Right lobe of liver (tissue), 6 donors: ENCODE results near the gene RNF212. TPM values are rescaled to one million over a fixed set of nuclear protein-coding genes. Genes with fewer than 3 reads are reported as not detected.

Source experiments
- ATAC-seq, 4 donors: fragments of 200-7000 bp; cut with Tn5 transposase; one replicate each; pipeline ENCODE4 v1.9.1; 2020; ENCODE audit warnings: mild to moderate bottlenecking in 4 of 4, moderate library complexity in 4 of 4
- DNase-seq, 3 donors: peaks; one replicate each; pipeline ENCODE4 v3.0.0-alpha.2; 2020
- H3K27ac ChIP-seq, 3 donors: fragments of 200-600 bp; one replicate each; pipeline ENCODE4 v1.8.0; 2022
- H3K27me3 ChIP-seq, 2 donors: fragments of 200-600 bp; one replicate each; pipeline ENCODE4 v1.8.0; 2022
- H3K36me3 ChIP-seq, 4 donors: fragments of 200-600 bp; sonication (generic) in 1 of 4; one replicate each; pipeline versions ENCODE4 v1.5.1 to v1.8.0; 2017 to 2022; ENCODE audit warnings: control low read depth in 1 of 4
- H3K4me1 ChIP-seq, 4 donors: fragments of 200-600 bp; sonication (generic) in 1 of 4; one replicate each; pipeline versions ENCODE4 v1.5.1 to v1.8.0; 2017 to 2022; ENCODE audit warnings: control low read depth in 1 of 4
- H3K4me3 ChIP-seq, 3 donors: fragments of 200-600 bp; one replicate each; pipeline ENCODE4 v1.8.0; 2022
- H3K9me3 ChIP-seq, 4 donors: fragments of 200-600 bp; sonication (generic) in 1 of 4; one replicate each; pipeline versions ENCODE4 v1.5.1 to v1.8.0; 2017 to 2022; ENCODE audit warnings: control low read depth in 1 of 4
- POLR2A ChIP-seq: fragments of 450-650 bp; IDR thresholded peaks from one replicate; pipeline ENCODE4 v1.6.1; 2017; ENCODE audit warnings: antibody characterized with exemption, mild to moderate bottlenecking
- WGBS: methylation state at CpG from one replicate; pipeline ENCODE4 v1.1.6; 2018; ENCODE audit warnings: low coverage, low lambda C conversion rate; ENCODE audit not compliant: insufficient coverage; ENCODE audit errors: missing lambda C conversion rate; 5-methylcytosine and 5-hydroxymethylcytosine counted together
- intact Hi-C, 2 donors: fragments of 100-400 bp; cut with DNase I; formaldehyde crosslinking; loops; one replicate each; pipeline versions ENCODE4 v1.11.2 to v1.14.1; 2022
- total RNA-seq, 6 experiments: library from RNA; depleted of rRNA in 2 of 6; stranded (reverse); fragments of >200 nt in 2 of 6; fragmentation: NEBNext Ultra II Directional in 3 of 6; extraction: Animal tissue kit (Norgen Biotek cat#: 25700) in 3 of 6; gene quantifications; one replicate each; pipeline versions ENCODE4 v1.1.0 to v1.2.4, GENCODE V29; 2016 to 2023
- TF ChIP-seq, protein P1 (sequence below), 4 donors: fragments of 200-600 bp in 3 of 4; fragments of 450-650 bp in 1 of 4; IDR thresholded peaks; one replicate each; pipeline versions ENCODE4 v1.5.1 to v1.8.0; 2016 to 2022; ENCODE audit warnings: antibody characterized with exemption in 4 of 4, mild to moderate bottlenecking in 2 of 4
- donor health status: DM: no; HTN: yes; CAD: no.
- donor health status: DM: no; HTN: no; CAD: no.
- donor health status: DM: no; HTN: no; CAD: no.
- donor health status: DM: no; HTN: yes; CAD: no.
- donor health status: DM: no; HTN: yes; CAD: no.

Gene RNF212
- total RNA-seq, 6 experiments from 2014 or later, result 0.29 to 1.2 (median 0.50) TPM; not detected in 2

DNA sequence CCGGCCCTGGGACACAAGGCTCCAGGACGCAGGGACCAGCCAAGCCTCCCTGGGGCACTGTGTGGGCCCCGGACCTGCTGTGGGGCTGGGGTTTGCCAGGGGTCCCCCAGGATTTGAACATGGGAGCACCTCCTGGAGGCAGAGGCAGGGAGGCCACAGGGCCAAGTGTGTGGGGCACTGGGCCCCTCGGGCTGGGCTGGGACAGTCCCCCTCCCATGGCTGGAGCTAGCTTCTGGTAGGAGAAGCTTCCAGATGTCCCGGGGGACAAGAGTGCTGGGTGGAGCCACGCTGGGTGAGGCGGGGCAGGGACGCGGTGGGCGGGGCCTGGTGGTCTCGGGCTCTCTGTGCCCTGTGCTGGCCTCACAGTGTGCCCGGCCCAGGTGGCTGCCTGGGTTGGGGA is 83.3 kb downstream of the RNF212 start:
- H3K9me3 ChIP-seq, result no peaks in the 10 kb centered on the region
- no peak overlapping the region for H3K4me3 ChIP-seq
- intact Hi-C loops, result no loop called here
- no peak for TF ChIP-seq POLR2A
- TF ChIP-seq, protein P1, sequence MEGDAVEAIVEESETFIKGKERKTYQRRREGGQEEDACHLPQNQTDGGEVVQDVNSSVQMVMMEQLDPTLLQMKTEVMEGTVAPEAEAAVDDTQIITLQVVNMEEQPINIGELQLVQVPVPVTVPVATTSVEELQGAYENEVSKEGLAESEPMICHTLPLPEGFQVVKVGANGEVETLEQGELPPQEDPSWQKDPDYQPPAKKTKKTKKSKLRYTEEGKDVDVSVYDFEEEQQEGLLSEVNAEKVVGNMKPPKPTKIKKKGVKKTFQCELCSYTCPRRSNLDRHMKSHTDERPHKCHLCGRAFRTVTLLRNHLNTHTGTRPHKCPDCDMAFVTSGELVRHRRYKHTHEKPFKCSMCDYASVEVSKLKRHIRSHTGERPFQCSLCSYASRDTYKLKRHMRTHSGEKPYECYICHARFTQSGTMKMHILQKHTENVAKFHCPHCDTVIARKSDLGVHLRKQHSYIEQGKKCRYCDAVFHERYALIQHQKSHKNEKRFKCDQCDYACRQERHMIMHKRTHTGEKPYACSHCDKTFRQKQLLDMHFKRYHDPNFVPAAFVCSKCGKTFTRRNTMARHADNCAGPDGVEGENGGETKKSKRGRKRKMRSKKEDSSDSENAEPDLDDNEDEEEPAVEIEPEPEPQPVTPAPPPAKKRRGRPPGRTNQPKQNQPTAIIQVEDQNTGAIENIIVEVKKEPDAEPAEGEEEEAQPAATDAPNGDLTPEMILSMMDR (IDR thresholded peaks at IDR 0.05), result no peak
- H3K4me1 ChIP-seq, result no peaks in the 10 kb centered on the region
- H3K36me3 ChIP-seq, result peaks cover 0 to 5% (median under 1%) of the 10 kb centered on the region in 4 donors
- ATAC-seq (no peak), DNase-seq (no peak)
- H3K27ac ChIP-seq, result no peak overlapping the region
- WGBS, result 50% methylated on average over 1 of the region's 12 CpGs
- no peaks in the 10 kb centered on the region for H3K27me3 ChIP-seq

DNA sequence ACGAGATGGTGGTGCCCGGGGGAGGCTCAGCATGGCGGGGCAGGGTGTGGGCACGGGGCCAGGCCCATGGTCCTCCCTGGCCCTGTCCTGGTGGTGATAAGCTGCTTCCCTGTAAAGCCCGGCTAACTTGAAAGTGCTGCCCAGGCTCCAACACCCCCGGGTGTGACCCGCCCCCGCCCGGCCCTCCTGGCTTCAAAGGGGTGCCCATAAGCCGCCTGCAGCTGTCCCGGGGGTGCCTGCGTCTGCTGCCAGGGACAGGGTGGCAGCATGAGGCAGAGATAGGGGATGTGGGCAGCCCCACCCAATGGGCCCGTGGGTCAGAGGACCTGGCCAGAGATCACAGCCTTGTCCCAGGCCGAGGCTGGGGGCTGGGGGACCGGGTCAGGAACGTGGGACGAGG is 83.8 kb downstream of the RNF212 start:
- intact Hi-C loops, result loop anchor here in 1 of 2 donors (10.0 kb wide), 1 partner anchor 195 kb away; no protein-coding TSS in a partner anchor
- Histone ChIP-seq H3K4me3 (no peak overlapping the region), H3K27me3 (no peaks in the 10 kb centered on the region), H3K27ac (no peak overlapping the region), H3K9me3 (no peaks in the 10 kb centered on the region), H3K4me1 (no peaks in the 10 kb centered on the region), H3K36me3 (peaks cover 0 to 8% (median 3%) of the 10 kb centered on the region in 4 donors)
- ATAC-seq, result no peak
- DNase-seq, result no peak
- TF ChIP-seq POLR2A, result no peak
- 35% methylated on average over 5 of the region's 17 CpGs for WGBS

DNA sequence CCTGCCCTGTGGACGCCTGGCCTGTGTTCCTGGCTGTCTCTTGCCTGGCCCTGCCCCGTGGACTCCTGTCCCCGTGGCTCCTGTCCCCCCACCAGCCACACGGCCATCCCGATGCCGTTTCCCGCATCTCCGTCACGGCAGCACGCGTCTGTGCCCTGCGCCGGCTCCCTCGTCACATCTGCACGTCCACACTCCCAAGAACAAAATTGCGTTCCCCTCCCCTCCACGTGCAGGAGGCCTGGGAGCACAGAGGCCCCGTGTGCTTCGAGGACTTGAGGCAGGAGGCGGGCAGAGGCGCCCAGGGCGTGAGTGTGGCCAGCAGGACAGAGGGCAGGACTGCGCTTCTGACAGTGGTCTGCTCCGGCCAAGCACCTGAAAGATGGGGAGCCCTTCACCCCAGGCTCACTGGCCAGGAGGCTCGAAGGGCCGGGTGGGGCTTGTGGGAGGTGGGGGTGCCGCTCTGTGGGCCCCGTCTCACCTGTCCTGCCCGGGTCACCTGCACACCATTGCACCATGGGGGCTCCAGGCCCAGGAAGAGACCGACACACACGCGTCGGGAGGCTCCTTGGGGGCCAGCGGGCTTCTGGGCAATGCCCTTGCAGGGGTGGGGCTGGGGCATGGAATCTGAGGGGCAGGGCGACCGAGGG is 84.7 kb downstream of the RNF212 start:
- Histone ChIP-seq H3K36me3 (peaks cover 0 to 10% (median 5%) of the 10 kb centered on the region in 4 donors), H3K27me3 (no peaks in the 10 kb centered on the region), H3K4me1 (no peaks in the 10 kb centered on the region), H3K9me3 (no peaks in the 10 kb centered on the region), H3K4me3 (no peak overlapping the region), H3K27ac (no peak overlapping the region)
- 66% methylated on average over 10 of the region's 36 CpGs for WGBS
- intact Hi-C loops, result loop anchor here in 1 of 2 donors (10.0 kb wide), 1 partner anchor 196 kb away; no protein-coding TSS in a partner anchor
- ATAC-seq, result no peak
- TF ChIP-seq, protein P1 (IDR thresholded peaks at IDR 0.05), result no peak
- no peak for TF ChIP-seq POLR2A
- DNase-seq, result no peak

DNA sequence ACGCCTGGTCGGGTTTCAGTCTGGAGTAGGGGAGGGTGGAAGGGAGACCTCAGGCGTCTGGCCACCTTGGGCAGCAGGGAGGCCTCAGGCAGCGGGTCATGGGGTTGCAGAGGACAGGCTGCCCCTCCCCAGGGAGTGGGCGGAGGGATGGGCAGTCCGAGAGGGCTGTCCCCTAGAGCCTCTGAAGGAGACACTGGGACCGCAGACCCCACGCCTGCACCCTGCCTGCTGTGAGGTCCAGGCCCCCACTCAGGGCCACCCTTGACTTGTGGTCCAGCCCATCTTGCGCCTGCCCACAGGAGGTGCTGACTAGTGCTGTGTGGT is 85.5 kb downstream of the RNF212 start:
- H3K4me1 ChIP-seq, result no peaks in the 10 kb centered on the region
- no CpG with 5 or more reads among the region's 9 CpGs for WGBS
- H3K36me3 ChIP-seq, result peaks cover 0 to 10% (median 5%) of the 10 kb centered on the region in 4 donors
- intact Hi-C loops, result loop anchor here in 1 of 2 donors (10.0 kb wide), 1 partner anchor 197 kb away; no protein-coding TSS in a partner anchor
- no peak for TF ChIP-seq POLR2A
- TF ChIP-seq, protein P1 (IDR thresholded peaks at IDR 0.05), result no peak
- no peaks in the 10 kb centered on the region for H3K27me3 ChIP-seq
- H3K27ac ChIP-seq, result no peak overlapping the region
- H3K4me3 ChIP-seq, result no peak overlapping the region
- ATAC-seq (peak; percentile 6 to 25 (median 18)), DNase-seq (no peak)
- no peaks in the 10 kb centered on the region for H3K9me3 ChIP-seq

DNA sequence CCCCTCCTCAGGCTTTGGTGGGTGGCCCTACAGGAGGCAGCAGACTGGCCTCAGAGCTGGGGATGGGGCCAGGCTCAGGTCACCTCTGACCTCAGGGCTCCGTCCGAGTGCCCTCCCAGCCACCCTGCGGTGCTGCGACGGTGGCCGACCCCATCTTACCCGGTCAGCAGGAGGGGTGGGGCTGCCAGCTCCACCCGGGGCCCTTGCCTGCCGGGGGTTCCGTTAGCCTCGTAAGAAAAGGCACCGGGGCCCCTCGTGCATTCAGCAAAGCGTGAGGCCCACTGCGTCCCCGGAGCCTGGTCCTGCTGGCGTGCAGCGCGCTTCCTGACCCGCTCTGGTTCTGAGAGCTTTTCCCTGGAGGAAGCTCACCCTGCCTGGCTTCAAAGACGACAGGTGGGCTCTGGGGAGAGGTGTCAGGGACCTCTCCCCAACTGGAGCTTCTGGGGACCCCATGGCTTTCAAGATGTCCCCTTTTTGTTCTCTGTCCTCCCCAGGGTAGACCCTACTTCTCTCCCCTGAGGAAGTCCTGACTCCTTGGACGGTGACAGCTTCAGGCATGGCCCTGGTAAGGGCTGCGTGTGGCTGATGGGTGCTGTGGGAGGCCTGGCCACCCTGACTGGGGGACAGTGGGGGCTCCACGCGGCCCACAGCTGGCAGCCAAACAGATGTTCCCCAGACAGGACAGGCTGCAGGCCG is 86.0 kb downstream of the RNF212 start:
- 50% methylated on average over 1 of the region's 26 CpGs for WGBS
- intact Hi-C loops, result loop anchor here in 1 of 2 donors (10.0 kb wide), 1 partner anchor 197 kb away; no protein-coding TSS in a partner anchor

More for the DNA sequence above, 86.0 kb downstream of the RNF212 start:
- H3K4me3 ChIP-seq, result no peak overlapping the region
- ATAC-seq, result peak in 2 of 4 donors; percentile 1 to 11
- no peaks in the 10 kb centered on the region for H3K9me3 ChIP-seq
- no peaks in the 10 kb centered on the region for H3K27me3 ChIP-seq
- no peak overlapping the region for H3K27ac ChIP-seq
- peaks cover 0 to 10% (median 5%) of the 10 kb centered on the region in 4 donors for H3K36me3 ChIP-seq
- TF ChIP-seq, protein P1 (IDR thresholded peaks at IDR 0.05), result no peak
- TF ChIP-seq POLR2A, result no peak
- no peaks in the 10 kb centered on the region for H3K4me1 ChIP-seq
- no peak for DNase-seq
